ENCODE data around the gene LUZP1. TPM values are rescaled to one million over a fixed set of nuclear protein-coding genes. Genes with fewer than 3 reads are reported as not detected.

LUZP1 gene
- polyA plus RNA-seq, 1 of the 3 experiments (the other 2 are of a cell fraction) = 8.9 TPM

DNA sequence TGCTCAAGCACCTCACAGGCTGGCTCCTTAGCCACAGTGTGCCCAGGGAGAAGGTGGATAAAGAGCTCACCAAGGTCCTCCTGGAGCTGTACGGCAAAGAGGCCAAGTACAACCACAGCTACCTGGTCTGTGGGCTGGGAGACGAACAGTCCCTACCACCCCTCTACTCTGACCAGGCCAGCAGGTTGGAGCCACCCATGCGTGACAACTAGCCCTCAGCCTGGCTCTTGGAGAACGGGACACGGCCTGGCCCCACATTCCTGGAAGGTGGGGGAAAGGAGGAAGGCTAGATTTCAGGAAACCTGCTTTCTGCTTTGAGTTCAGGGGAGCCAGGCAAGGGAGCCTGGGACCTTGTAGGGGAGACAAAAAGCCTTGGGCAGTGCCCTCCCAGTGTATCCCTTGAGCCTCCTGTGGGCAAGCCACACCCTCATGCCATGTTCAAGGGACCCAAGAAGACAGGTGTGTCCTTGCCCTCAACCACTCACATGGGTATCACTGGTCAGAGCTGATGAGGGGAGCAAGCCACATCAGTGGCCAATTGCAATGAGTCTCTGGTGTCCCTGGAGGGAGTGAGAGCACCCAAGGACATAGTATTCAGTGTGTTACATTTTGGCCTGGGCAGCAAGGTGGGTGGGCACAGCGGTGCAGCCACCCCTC lies 27.6 kb downstream of the LUZP1 start (continued):
- no peak for TF ChIP-seq MEF2A (IDR thresholded peaks at IDR 0.05; ENCODE audit: borderline replicate concordance, low read depth)

DNA sequence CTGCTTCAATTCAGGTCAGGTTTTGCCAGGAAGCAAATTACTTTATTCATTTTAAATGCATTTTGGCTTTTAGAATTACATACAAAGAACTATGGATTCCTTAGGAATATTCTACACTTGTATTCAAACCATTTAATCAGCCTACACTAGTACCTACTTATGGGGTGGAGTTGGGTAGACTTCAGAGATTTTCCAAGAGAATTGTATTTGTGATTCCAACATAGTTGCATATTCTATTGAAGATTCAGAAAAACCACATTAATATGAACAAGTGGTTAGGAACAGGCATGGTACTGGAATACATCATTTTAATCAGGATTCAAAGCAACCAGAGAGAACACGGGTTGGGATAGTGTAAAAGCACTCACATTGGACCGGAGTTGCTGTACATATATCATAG lies 33.4 kb downstream of the LUZP1 start:
- H3K4me2 ChIP-seq = no peak overlapping the region
- H3K9ac ChIP-seq = no peak overlapping the region
- no peak overlapping the region for H2AFZ ChIP-seq (ENCODE audit: low read depth)
- ChIA-PET POLR2A (no interaction called here), CTCF (interaction anchor here (0.9 to 3.0 kb wide), 3 partner anchors 12 to 49 kb away, joined by 3 to 10 read pairs (median 5); no protein-coding TSS in a partner anchor)
- H3K9me2 ChIP-seq = no peaks in the 10 kb centered on the region
- TF ChIP-seq FOXM1 (IDR thresholded peaks at IDR 0.05; ENCODE audit: low read depth) (no peak), YY1 (IDR thresholded peaks at IDR 0.05; ENCODE audit: low read depth) (no peak), RAD21 (IDR thresholded peaks at IDR 0.05; ENCODE audit: low read length) (no peak), MXI1 (IDR thresholded peaks at IDR 0.05; ENCODE audit: low read depth, low read length) (no peak), MEF2A (IDR thresholded peaks at IDR 0.05; ENCODE audit: borderline replicate concordance, low read depth) (no peak), GABPA (IDR thresholded peaks at IDR 0.05; ENCODE audit: low read depth) (no peak), RFX5 (IDR thresholded peaks at IDR 0.05; ENCODE audit: low read length) (no peak)
- TF ChIP-seq, protein P1, sequence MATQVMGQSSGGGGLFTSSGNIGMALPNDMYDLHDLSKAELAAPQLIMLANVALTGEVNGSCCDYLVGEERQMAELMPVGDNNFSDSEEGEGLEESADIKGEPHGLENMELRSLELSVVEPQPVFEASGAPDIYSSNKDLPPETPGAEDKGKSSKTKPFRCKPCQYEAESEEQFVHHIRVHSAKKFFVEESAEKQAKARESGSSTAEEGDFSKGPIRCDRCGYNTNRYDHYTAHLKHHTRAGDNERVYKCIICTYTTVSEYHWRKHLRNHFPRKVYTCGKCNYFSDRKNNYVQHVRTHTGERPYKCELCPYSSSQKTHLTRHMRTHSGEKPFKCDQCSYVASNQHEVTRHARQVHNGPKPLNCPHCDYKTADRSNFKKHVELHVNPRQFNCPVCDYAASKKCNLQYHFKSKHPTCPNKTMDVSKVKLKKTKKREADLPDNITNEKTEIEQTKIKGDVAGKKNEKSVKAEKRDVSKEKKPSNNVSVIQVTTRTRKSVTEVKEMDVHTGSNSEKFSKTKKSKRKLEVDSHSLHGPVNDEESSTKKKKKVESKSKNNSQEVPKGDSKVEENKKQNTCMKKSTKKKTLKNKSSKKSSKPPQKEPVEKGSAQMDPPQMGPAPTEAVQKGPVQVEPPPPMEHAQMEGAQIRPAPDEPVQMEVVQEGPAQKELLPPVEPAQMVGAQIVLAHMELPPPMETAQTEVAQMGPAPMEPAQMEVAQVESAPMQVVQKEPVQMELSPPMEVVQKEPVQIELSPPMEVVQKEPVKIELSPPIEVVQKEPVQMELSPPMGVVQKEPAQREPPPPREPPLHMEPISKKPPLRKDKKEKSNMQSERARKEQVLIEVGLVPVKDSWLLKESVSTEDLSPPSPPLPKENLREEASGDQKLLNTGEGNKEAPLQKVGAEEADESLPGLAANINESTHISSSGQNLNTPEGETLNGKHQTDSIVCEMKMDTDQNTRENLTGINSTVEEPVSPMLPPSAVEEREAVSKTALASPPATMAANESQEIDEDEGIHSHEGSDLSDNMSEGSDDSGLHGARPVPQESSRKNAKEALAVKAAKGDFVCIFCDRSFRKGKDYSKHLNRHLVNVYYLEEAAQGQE (IDR thresholded peaks at IDR 0.05; ENCODE audit: low read depth, low read length) = no peak
- TF ChIP-seq, protein P2, sequence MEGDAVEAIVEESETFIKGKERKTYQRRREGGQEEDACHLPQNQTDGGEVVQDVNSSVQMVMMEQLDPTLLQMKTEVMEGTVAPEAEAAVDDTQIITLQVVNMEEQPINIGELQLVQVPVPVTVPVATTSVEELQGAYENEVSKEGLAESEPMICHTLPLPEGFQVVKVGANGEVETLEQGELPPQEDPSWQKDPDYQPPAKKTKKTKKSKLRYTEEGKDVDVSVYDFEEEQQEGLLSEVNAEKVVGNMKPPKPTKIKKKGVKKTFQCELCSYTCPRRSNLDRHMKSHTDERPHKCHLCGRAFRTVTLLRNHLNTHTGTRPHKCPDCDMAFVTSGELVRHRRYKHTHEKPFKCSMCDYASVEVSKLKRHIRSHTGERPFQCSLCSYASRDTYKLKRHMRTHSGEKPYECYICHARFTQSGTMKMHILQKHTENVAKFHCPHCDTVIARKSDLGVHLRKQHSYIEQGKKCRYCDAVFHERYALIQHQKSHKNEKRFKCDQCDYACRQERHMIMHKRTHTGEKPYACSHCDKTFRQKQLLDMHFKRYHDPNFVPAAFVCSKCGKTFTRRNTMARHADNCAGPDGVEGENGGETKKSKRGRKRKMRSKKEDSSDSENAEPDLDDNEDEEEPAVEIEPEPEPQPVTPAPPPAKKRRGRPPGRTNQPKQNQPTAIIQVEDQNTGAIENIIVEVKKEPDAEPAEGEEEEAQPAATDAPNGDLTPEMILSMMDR (IDR thresholded peaks at IDR 0.05) = no peak
- TF ChIP-seq, protein P3, sequence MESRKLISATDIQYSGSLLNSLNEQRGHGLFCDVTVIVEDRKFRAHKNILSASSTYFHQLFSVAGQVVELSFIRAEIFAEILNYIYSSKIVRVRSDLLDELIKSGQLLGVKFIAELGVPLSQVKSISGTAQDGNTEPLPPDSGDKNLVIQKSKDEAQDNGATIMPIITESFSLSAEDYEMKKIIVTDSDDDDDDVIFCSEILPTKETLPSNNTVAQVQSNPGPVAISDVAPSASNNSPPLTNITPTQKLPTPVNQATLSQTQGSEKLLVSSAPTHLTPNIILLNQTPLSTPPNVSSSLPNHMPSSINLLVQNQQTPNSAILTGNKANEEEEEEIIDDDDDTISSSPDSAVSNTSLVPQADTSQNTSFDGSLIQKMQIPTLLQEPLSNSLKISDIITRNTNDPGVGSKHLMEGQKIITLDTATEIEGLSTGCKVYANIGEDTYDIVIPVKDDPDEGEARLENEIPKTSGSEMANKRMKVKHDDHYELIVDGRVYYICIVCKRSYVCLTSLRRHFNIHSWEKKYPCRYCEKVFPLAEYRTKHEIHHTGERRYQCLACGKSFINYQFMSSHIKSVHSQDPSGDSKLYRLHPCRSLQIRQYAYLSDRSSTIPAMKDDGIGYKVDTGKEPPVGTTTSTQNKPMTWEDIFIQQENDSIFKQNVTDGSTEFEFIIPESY (IDR thresholded peaks at IDR 0.05; ENCODE audit: borderline replicate concordance, low read depth) = no peak
- no peak for DNase-seq
- H3K4me3 ChIP-seq (ENCODE audit: low read depth in 2 of 2, low read length in 1 of 2) = no peak overlapping the region
- peaks cover 65% of the 10 kb centered on the region for H4K20me1 ChIP-seq (ENCODE audit: insufficient read depth)
- H3K27ac ChIP-seq (ENCODE audit: low read depth in 2 of 2, low read length in 1 of 2) = no peak overlapping the region
- no peaks in the 10 kb centered on the region; a peak in 1 of 4 replicates for H3K4me1 ChIP-seq (ENCODE audit: control insufficient read depth in 1 of 2, insufficient read depth in 2 of 2, low read depth in 1 of 2, low read length in 1 of 2)
- 94% methylated on average over 2 of the region's 2 CpGs for WGBS (ENCODE audit: low lambda C conversion rate)
- peaks cover 27% of the 10 kb centered on the region for H3F3A ChIP-seq (replicated peaks; ENCODE audit: insufficient read depth)
- H3K27me3 ChIP-seq (ENCODE audit: insufficient read depth) = no peaks in the 10 kb centered on the region
- no peaks in the 10 kb centered on the region for H3K9me3 ChIP-seq
- peaks cover 0 to 11% of the 10 kb centered on the region in 2 experiments for H3K36me3 ChIP-seq (replicated peaks in 1 of 2; ENCODE audit: control insufficient read depth in 1 of 2, insufficient read depth in 2 of 2, low read length in 1 of 2)
- H3K79me2 ChIP-seq (ENCODE audit: insufficient read depth) = peaks cover 96% of the 10 kb centered on the region
